ENCODE results near the gene ZFYVE26.

DNA sequence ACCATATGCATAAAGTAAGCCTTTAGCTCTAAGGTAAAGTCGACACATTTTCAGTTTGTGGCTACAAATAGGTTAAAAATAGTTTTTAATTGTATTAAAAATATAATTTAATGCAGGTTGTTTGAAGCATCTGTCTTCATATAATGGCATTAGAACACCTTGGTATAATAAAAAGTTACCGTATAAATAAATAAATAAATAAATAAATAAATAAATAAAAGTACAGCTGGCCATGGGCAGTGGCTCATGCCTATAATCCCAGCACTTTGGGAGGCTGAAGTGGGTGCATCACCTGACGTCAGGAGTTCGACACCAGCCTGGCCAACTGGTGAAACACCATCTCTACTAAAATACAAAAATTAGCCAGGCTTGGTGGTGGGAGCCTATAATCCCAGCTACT is 15.6 kb downstream of the ZFYVE26 start:
- no peak for TF ChIP-seq CTCF (IDR thresholded peaks at IDR 0.05)
- no peak for TF ChIP-seq EP300 (IDR thresholded peaks at IDR 0.05)
- TF ChIP-seq POLR2A (IDR thresholded peaks at IDR 0.05; ENCODE audit: low read depth) = no peak

Data from esophagus muscularis mucosa (tissue), 4 donors.